Adrenal gland (tissue), 5 donors: Measurements from ENCODE around the gene PRSS1.

Experiments used
- POLR2A ChIP-seq, 2 donors: fragments of 450-650 bp; IDR thresholded peaks; one replicate each; pipeline ENCODE4 v1.6.1; 2017; ENCODE audit warnings: antibody characterized with exemption in 2 of 2, mild to moderate bottlenecking in 2 of 2, moderate library complexity in 1 of 2
- TF ChIP-seq, protein P1 (sequence below), 6 experiments: fragments of 450-650 bp in 4 of 6; fragments of 200-600 bp in 2 of 6; sonication (generic) in 1 of 6; IDR thresholded peaks; 1 replicate in 5 of 6; 2 replicates in 1 of 6; pipeline versions ENCODE4 v1.5.1 to v1.8.0; 2016 to 2021; ENCODE audit warnings: antibody characterized with exemption in 6 of 6, mild to moderate bottlenecking in 2 of 6, moderate library complexity in 1 of 6
- donor health status: DM: no; HTN: no; CAD: no.

DNA sequence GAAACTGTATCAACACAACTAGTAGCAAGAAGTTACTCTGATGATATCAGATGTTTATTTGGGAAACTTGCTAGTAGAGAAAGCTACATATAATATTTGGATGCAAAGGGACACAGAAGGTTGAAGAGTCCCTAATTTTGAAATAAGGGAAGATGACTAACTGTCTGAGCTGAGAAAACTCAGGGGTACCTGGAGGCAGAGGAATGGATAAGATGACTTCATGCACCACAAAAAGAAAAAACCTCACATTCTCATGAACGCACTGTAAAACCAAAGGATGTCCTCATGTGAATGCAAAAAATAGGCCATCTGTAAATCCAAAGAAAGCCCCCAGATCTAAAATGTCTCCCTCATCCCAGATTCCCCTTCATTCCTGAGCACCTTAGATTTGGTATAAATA lies 50.8 kb downstream of the PRSS1 start:
- no peak for TF ChIP-seq POLR2A (IDR thresholded peaks at IDR 0.05)
- TF ChIP-seq, protein P1, sequence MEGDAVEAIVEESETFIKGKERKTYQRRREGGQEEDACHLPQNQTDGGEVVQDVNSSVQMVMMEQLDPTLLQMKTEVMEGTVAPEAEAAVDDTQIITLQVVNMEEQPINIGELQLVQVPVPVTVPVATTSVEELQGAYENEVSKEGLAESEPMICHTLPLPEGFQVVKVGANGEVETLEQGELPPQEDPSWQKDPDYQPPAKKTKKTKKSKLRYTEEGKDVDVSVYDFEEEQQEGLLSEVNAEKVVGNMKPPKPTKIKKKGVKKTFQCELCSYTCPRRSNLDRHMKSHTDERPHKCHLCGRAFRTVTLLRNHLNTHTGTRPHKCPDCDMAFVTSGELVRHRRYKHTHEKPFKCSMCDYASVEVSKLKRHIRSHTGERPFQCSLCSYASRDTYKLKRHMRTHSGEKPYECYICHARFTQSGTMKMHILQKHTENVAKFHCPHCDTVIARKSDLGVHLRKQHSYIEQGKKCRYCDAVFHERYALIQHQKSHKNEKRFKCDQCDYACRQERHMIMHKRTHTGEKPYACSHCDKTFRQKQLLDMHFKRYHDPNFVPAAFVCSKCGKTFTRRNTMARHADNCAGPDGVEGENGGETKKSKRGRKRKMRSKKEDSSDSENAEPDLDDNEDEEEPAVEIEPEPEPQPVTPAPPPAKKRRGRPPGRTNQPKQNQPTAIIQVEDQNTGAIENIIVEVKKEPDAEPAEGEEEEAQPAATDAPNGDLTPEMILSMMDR (IDR thresholded peaks at IDR 0.05): no peak
